Psoas muscle (tissue), 8 donors: ENCODE results near the gene MELTF. TPM values are rescaled to one million over a fixed set of nuclear protein-coding genes. Genes with fewer than 3 reads are reported as not detected.
A peak's percentile ranks its signal among the peaks of the same experiment; 100 is the strongest.

Source experiments
- ATAC-seq, 4 donors: fragments of 200-7000 bp; cut with Tn5 transposase; one replicate each; pipeline ENCODE4 v1.9.1; 2020; ENCODE audit warnings: moderate library complexity in 3 of 4, mild to moderate bottlenecking in 2 of 4
- DNase-seq, 2 donors: peaks; one replicate each; pipeline ENCODE4 v3.0.0-alpha.2; 2020
- H3K27ac ChIP-seq: fragments of 200-600 bp; one replicate; pipeline ENCODE4 v1.8.0; 2022
- H3K27me3 ChIP-seq, 3 donors: fragments of 200-600 bp in 1 of 3; one replicate each; pipeline versions ENCODE4 v1.6.1 to v1.8.0; 2013 to 2022; ENCODE audit warnings: low read length in 2 of 3, mild to moderate bottlenecking in 2 of 3, moderate library complexity in 1 of 3; ENCODE audit not compliant: insufficient read depth in 3 of 3
- H3K36me3 ChIP-seq, 2 donors: fragments of 200-600 bp in 1 of 2; one replicate each; pipeline versions ENCODE4 v1.6.1 to v1.8.0; 2013 to 2022; ENCODE audit warnings: low read depth in 1 of 2, mild to moderate bottlenecking in 1 of 2, moderate library complexity in 1 of 2; ENCODE audit not compliant: insufficient read depth in 1 of 2
- H3K4me1 ChIP-seq: fragments of 200-600 bp; one replicate; pipeline ENCODE4 v1.8.0; 2022
- H3K4me3 ChIP-seq: fragments of 200-600 bp; one replicate; pipeline ENCODE4 v1.8.0; 2022; ENCODE audit warnings: mild to moderate bottlenecking
- H3K9me3 ChIP-seq: fragments of 200-600 bp; one replicate; pipeline ENCODE4 v1.8.0; 2022
- CTCF ChIP-seq: fragments of 200-600 bp; IDR thresholded peaks from one replicate; pipeline ENCODE4 v1.8.0; 2022; ENCODE audit warnings: antibody characterized with exemption
- WGBS, 3 donors: extraction: QIAGEN DNeasy Blood & Tissue Kit; methylation state at CpG; one replicate each; pipeline versions ENCODE4 v1.1.6 to v1.1.7; 2013; 5-methylcytosine and 5-hydroxymethylcytosine counted together
- intact Hi-C, 2 donors: fragments of 100-400 bp; cut with DNase I; formaldehyde crosslinking; loops; one replicate each; pipeline versions ENCODE4 v1.11.0 to v1.14.2; 2022
- polyA plus RNA-seq, 3 donors: library from polyadenylated mRNA; stranded (reverse); fragments of 200-250 nt; gene quantifications; one replicate each; pipeline ENCODE4 v1.2.3, GENCODE V29; 2013
- total RNA-seq, 4 donors: library from RNA; stranded (reverse); fragmentation: NEBNext Ultra II Directional in 2 of 4; extraction: Animal tissue kit (Norgen Biotek cat#: 25700) in 2 of 4; gene quantifications; one replicate each; pipeline versions ENCODE4 v1.2.1 to v1.2.4, GENCODE V29; 2021 to 2023
- donor health status: healthy with polysubstance abuse.
- donor health status: DM: no; HTN: no; CAD: no; lungs with moderate emphysema.
- donor health status: Bipolar disorder and iron deficiency.
- donor health status: healthy.
- donor health status: DM: yes; HTN: yes; CAD: no.
- donor health status: DM: no; HTN: no; CAD: no.
- donor health status: DM: no; HTN: no; CAD: no.
- donor health status: DM: yes; HTN: yes; CAD: no.

Gene MELTF
- total and polyA plus RNA-seq, 7 donors, result 0.23 to 0.97 (median 0.55) TPM

DNA sequence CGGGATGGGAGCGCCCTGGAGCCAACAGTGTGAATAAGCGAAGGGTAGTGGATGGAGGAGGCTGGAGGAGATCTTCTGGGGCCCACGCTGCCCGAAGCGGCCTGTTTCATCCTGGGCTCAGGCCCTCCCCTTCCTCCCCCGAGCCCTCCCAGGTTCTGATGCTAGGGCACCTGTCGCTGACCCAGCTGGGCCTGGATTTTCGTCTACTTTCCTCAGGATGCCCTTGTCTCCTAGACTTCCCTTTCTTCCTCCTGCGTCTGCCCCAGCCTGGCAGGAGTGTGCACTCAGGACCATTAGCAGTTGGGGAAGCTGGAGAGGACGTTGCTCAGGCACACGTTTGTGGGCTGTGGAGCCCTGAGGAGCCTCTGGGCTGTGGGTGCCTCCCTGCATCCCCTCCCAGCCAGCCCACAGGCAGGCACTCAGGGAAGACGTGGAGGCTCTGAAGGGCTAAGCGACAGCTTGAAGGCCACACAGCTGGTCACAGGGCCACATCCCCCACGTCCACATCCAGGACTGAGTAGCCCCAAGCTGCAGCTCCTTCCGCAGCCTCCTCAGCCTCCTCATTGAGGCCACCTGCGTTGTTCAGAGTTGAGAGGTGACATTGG, 37.1 kb downstream of the MELTF start:
- H3K27ac ChIP-seq, result no peak overlapping the region
- peak in 1 of 2 donors; percentile 50 for DNase-seq
- peaks cover 11% of the 10 kb centered on the region for H3K4me1 ChIP-seq
- no peaks in the 10 kb centered on the region for H3K27me3 ChIP-seq
- ATAC-seq, result no peak
- H3K4me3 ChIP-seq, result no peak overlapping the region
- no peak for TF ChIP-seq CTCF
- 84 to 88% (median 87%) methylated on average over 17 of the region's 17 CpGs for WGBS, 3 donors
- H3K9me3 ChIP-seq, result no peaks in the 10 kb centered on the region
- no peaks in the 10 kb centered on the region for H3K36me3 ChIP-seq
- intact Hi-C loops, result no loop called here

DNA sequence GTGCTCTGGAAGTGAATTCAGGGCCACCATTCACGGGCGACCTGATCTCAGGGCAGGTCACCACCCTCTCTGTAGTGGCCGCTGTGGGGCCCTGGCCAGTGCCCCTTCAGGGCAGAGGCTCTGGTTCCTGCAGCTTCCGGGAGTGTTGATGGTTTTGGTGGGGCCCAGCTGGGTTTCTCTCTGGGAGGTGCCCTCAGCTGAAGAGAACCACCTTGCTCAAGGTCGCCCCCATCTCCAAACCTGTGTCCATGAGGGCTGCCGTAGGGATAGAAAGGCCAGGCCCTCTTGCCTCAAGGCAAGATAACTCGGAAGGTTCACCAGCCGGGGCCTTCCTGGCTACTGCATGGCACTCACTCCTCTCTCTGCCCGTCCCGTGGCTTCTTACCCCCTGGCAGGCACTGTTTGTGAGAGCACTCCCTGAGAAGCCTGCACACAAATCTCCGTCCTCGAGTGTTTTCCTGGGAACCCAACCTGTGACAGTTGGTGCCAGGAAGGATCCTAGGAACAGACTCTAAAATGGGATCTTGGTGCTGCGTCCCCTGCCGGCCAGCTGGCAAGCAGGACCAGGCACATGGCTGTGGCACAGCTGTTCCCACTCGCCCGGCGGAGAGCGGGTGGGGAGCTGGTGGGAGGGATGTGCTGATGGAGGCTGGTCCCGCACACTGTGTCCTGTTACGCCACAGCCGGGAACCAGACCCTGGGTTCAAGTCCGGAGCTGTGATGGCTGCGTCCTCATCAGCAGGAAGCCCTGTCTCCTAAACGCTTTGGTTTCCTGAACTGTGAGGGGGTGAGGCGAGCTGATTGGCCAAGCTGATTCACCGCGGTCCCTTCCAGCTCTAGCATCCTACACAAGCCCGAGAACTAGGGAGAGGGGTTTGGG, 37.8 kb downstream of the MELTF start:
- WGBS, 3 donors, result 47 to 69% (median 59%) methylated on average over 28 of the region's 28 CpGs
- TF ChIP-seq CTCF, result no peak
- peak; percentile 38 to 71 (median 64) for ATAC-seq
- Histone ChIP-seq H3K36me3 (no peaks in the 10 kb centered on the region), H3K27ac (no peak overlapping the region), H3K27me3 (no peaks in the 10 kb centered on the region), H3K4me1 (peaks cover 7% of the 10 kb centered on the region), H3K9me3 (no peaks in the 10 kb centered on the region), H3K4me3 (no peak overlapping the region)
- intact Hi-C loops, result no loop called here
- peak in 1 of 2 donors; percentile 48 for DNase-seq

DNA sequence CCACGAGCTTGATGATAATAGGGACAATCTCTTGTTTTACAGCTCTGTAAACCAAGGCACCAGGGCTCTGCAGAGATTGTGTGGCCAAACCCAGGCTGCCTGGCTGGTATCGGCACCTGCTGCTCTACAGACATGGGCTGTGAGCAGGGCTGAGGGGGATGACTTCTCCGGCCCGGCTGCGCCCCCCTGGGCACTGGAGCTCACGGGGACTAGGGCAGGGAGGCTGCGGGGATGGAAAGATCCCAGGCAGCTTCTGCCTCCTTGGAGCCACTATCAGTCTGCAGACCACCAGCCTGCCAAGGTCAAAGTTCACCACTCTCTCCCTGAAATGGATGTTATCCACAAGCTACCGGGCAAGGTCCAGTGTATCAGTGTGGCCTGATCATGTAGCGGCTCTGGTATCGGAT, 39.0 kb downstream of the MELTF start:
- no peak overlapping the region for H3K27ac ChIP-seq
- peak in 1 of 2 donors; percentile 33 for DNase-seq
- TF ChIP-seq CTCF, result no peak
- intact Hi-C loops, result no loop called here
- no peaks in the 10 kb centered on the region for H3K9me3 ChIP-seq
- H3K4me3 ChIP-seq, result no peak overlapping the region
- WGBS, 3 donors, result 90 to 94% (median 92%) methylated on average over 10 of the region's 10 CpGs
- no peaks in the 10 kb centered on the region for H3K4me1 ChIP-seq
- no peak for ATAC-seq
- H3K27me3 ChIP-seq, result no peaks in the 10 kb centered on the region
- no peaks in the 10 kb centered on the region for H3K36me3 ChIP-seq

DNA sequence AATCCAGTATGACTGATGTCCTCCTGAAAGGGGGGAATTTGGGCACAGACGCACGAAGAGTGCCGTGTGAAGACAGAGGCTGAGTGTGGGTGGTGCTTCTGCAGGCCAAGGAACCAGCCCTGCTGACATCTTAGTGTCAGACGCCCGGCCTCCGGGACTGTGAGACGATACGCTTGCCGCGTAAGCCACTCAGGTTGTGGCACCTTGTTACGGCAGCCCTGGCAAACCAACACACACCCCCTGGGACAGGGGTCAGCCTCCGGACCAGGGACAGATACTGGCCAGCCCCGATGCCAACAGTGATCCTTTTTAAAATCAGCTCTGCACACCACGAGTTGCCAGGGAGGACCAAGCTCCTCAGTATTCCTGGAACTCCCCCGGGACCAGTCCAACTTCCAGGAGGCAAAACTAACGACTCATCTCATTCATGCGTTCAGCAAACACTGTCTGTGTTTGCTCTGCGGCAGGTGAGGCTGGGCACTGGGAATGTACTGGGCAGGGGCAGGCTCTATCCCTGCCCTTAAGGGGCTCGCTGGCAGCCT, 39.8 kb downstream of the MELTF start:
- Histone ChIP-seq H3K4me3 (no peak overlapping the region), H3K27me3 (no peaks in the 10 kb centered on the region), H3K9me3 (no peaks in the 10 kb centered on the region), H3K27ac (no peak overlapping the region), H3K4me1 (no peaks in the 10 kb centered on the region), H3K36me3 (no peaks in the 10 kb centered on the region)
- intact Hi-C loops, result no loop called here
- ATAC-seq (no peak), DNase-seq (peak in 1 of 2 donors; percentile 38)
- WGBS, 3 donors, result 77 to 86% (median 81%) methylated on average over 19 of the region's 19 CpGs
- no peak for TF ChIP-seq CTCF
